ENCODE results near the gene DYRK2. TPM values are rescaled to one million over a fixed set of nuclear protein-coding genes. Genes with fewer than 3 reads are reported as not detected.
A peak's percentile ranks its signal among the peaks of the same experiment; 100 is the strongest.

The DYRK2 gene
- 10 to 100 TPM; 30.4 to 40.1 (median 31.6) TPM for total RNA-seq (2021; fragmentation: NEBNext Ultra II Directional; extraction: Animal tissue kit (Norgen Biotek cat#: 25700))
- long read RNA-seq, full-length matches to known transcripts = 2 of 8 reads
- long read RNA-seq, partial matches to known transcripts = 0 of 8 reads
- long read RNA-seq, other reads (novel, unspliced or antisense) = 6 of 8 reads

GRCh38 chr12:67648521-67649260 is at the start of gene DYRK2:
Gene DYRK2, plus strand, starts transcription at chr12:67648745. Its CDS starts 389 bp downstream, at chr12:67649134.
- Mint-ChIP-seq H3K27ac (peak within 1 kb of the TSS; percentile 97), H3K27me3 (ENCODE audit: insufficient read depth) (peaks cover 3% of the 10 kb centered on the region), H3K36me3 (ENCODE audit: low read depth) (peaks cover 26% of the 10 kb centered on the region), H3K4me3 (peak within 1 kb of the TSS; percentile 98), H3K4me1 (ENCODE audit: low read depth) (peaks cover 46% of the 10 kb centered on the region), H3K9me3 (no peaks in the 10 kb centered on the region)
- DNase-seq = peak; percentile 56
- TF ChIP-seq, protein P1, sequence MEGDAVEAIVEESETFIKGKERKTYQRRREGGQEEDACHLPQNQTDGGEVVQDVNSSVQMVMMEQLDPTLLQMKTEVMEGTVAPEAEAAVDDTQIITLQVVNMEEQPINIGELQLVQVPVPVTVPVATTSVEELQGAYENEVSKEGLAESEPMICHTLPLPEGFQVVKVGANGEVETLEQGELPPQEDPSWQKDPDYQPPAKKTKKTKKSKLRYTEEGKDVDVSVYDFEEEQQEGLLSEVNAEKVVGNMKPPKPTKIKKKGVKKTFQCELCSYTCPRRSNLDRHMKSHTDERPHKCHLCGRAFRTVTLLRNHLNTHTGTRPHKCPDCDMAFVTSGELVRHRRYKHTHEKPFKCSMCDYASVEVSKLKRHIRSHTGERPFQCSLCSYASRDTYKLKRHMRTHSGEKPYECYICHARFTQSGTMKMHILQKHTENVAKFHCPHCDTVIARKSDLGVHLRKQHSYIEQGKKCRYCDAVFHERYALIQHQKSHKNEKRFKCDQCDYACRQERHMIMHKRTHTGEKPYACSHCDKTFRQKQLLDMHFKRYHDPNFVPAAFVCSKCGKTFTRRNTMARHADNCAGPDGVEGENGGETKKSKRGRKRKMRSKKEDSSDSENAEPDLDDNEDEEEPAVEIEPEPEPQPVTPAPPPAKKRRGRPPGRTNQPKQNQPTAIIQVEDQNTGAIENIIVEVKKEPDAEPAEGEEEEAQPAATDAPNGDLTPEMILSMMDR (IDR thresholded peaks at IDR 0.05) = no peak

- Mint-ChIP-seq H3K9me3 (no peaks in the 10 kb centered on the region), H3K4me1 (ENCODE audit: low read depth) (peaks cover 12% of the 10 kb centered on the region), H3K4me3 (no peak overlapping the region), H3K27ac (no peak overlapping the region), H3K27me3 (ENCODE audit: insufficient read depth) (no peaks in the 10 kb centered on the region), H3K36me3 (ENCODE audit: low read depth) (no peaks in the 10 kb centered on the region)
- TF ChIP-seq, protein P1 (IDR thresholded peaks at IDR 0.05) = no peak
- DNase-seq = no peak
Measured at GRCh38 chr12:67599691-67600090, 48.9 kb upstream of the DYRK2 start.

- TF ChIP-seq, protein P1 (IDR thresholded peaks at IDR 0.05) = no peak
- Mint-ChIP-seq H3K9me3 (no peaks in the 10 kb centered on the region), H3K4me3 (no peak overlapping the region), H3K4me1 (ENCODE audit: low read depth) (no peaks in the 10 kb centered on the region), H3K36me3 (ENCODE audit: low read depth) (no peaks in the 10 kb centered on the region), H3K27me3 (ENCODE audit: insufficient read depth) (no peaks in the 10 kb centered on the region; the same call in 1 of the 2 replicates), H3K27ac (no peak overlapping the region)
- DNase-seq = no peak
Measured at GRCh38 chr12:67601126-67601525, 47.4 kb upstream of the DYRK2 start.

GRCh38 chr12:67609226-67609870 is 39.2 kb upstream of the DYRK2 start:
- Mint-ChIP-seq H3K27ac (no peak overlapping the region), H3K36me3 (ENCODE audit: low read depth) (no peaks in the 10 kb centered on the region), H3K9me3 (no peaks in the 10 kb centered on the region), H3K4me1 (ENCODE audit: low read depth) (no peaks in the 10 kb centered on the region), H3K27me3 (ENCODE audit: insufficient read depth) (peaks cover under 1% of the 10 kb centered on the region), H3K4me3 (no peak overlapping the region)
- TF ChIP-seq, protein P1 (IDR thresholded peaks at IDR 0.05) = no peak
- DNase-seq = no peak

DNA sequence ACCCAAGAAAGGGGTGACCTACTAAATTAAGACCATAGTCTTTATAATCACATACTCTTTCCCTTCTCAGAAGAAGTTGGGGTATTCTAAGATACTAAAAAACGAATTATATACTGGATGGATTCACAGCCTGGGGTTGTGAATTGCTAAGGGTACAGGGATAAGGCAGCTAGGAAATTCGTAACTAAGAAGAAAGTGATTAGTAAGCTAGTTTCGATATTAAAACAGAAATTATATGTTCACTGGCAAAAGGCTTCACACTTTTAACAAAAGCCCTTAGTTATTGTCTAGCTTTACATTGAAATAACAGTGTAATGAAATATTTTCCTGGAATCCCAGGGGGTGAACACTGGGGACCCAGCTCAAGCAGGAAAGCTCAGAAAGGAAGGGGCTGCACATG is 35.5 kb upstream of the DYRK2 start:
- Mint-ChIP-seq H3K27me3 (ENCODE audit: insufficient read depth) (peaks cover 4% of the 10 kb centered on the region; the same call in 1 of the 2 replicates), H3K9me3 (no peaks in the 10 kb centered on the region), H3K4me1 (ENCODE audit: low read depth) (no peaks in the 10 kb centered on the region), H3K4me3 (peak overlapping the region; percentile 57; the same call in 1 of the 2 replicates), H3K36me3 (ENCODE audit: low read depth) (no peaks in the 10 kb centered on the region), H3K27ac (no peak overlapping the region)
- TF ChIP-seq, protein P1 (IDR thresholded peaks at IDR 0.05) = no peak
- no peak for DNase-seq
